ENCODE results near the gene NCOR2.
"Not testable (repeated sequence)": the region's sequence is repeated elsewhere in the genome, so short reads cannot be mapped to it uniquely, and the experiment has no call there.

The NCOR2 gene

GRCh38 chr12:124588751-124589267 lies 21.4 kb upstream of the NCOR2 start:
- Histone ChIP-seq H3K9ac (ENCODE audit: low read length in 5 of 5) (no peak overlapping the region), H3K4me3 (ENCODE audit: low read depth in 1 of 5, low read length in 5 of 5) (no peak overlapping the region)

GRCh38 chr12:124588018-124588634 lies 20.7 kb upstream of the NCOR2 start:
- peaks cover 0 to 2% (median 0%) of the 10 kb centered on the region in 5 donors for H3K27me3 ChIP-seq (ENCODE audit: control insufficient read depth in 5 of 5, insufficient read depth in 4 of 5, low read length in 5 of 5)
- peaks cover 3 to 28% (median 14%) of the 10 kb centered on the region in 5 donors for H3K4me1 ChIP-seq (ENCODE audit: control insufficient read depth in 5 of 5, insufficient read depth in 5 of 5, low read length in 5 of 5)
- no peaks in the 10 kb centered on the region for H3K9me3 ChIP-seq (ENCODE audit: control insufficient read depth in 5 of 5, low read length in 5 of 5)
- H3K4me3 ChIP-seq (ENCODE audit: low read depth in 1 of 5, low read length in 5 of 5) = no peak overlapping the region
- H3K9ac ChIP-seq (ENCODE audit: low read length in 5 of 5) = no peak overlapping the region
- H3K36me3 ChIP-seq (ENCODE audit: control insufficient read depth in 5 of 5, insufficient read depth in 5 of 5, low read length in 5 of 5) = no peaks in the 10 kb centered on the region
- no peak overlapping the region for H3K27ac ChIP-seq (ENCODE audit: low read depth, low read length)

More at GRCh38 chr12:124588751-124589267, 21.4 kb upstream of the NCOR2 start:
- Histone ChIP-seq H3K4me1 (ENCODE audit: control insufficient read depth in 5 of 5, insufficient read depth in 5 of 5, low read length in 5 of 5) (peaks cover 1 to 33% (median 20%) of the 10 kb centered on the region in 5 donors), H3K36me3 (ENCODE audit: control insufficient read depth in 5 of 5, insufficient read depth in 5 of 5, low read length in 5 of 5) (no peaks in the 10 kb centered on the region), H3K9me3 (ENCODE audit: control insufficient read depth in 5 of 5, low read length in 5 of 5) (no peaks in the 10 kb centered on the region), H3K27me3 (ENCODE audit: control insufficient read depth in 5 of 5, insufficient read depth in 4 of 5, low read length in 5 of 5) (peaks cover 0 to under 1% (median 0%) of the 10 kb centered on the region in 5 donors), H3K27ac (ENCODE audit: low read depth, low read length) (no peak overlapping the region)

- Histone ChIP-seq H3K4me1 (ENCODE audit: control insufficient read depth in 5 of 5, insufficient read depth in 5 of 5, low read length in 5 of 5) (peaks cover 3 to 28% (median 21%) of the 10 kb centered on the region in 5 donors), H3K9me3 (ENCODE audit: control insufficient read depth in 5 of 5, low read length in 5 of 5) (no peaks in the 10 kb centered on the region), H3K27ac (ENCODE audit: low read depth, low read length) (no peak overlapping the region), H3K27me3 (ENCODE audit: control insufficient read depth in 5 of 5, insufficient read depth in 4 of 5, low read length in 5 of 5) (peaks cover 0 to 2% (median 0%) of the 10 kb centered on the region in 5 donors), H3K36me3 (ENCODE audit: control insufficient read depth in 5 of 5, insufficient read depth in 5 of 5, low read length in 5 of 5) (no peaks in the 10 kb centered on the region), H3K4me3 (ENCODE audit: low read depth in 1 of 5, low read length in 5 of 5) (no peak overlapping the region), H3K9ac (ENCODE audit: low read length in 5 of 5) (no peak overlapping the region)
These were observed 19.3 kb upstream of the NCOR2 start for GRCh38 chr12:124586756-124587155.

GRCh38 chr12:124584494-124584893 lies 17.1 kb upstream of the NCOR2 start:
- H3K27ac ChIP-seq (ENCODE audit: low read depth, low read length); H3K9me3 ChIP-seq (ENCODE audit: control insufficient read depth in 5 of 5, low read length in 5 of 5); H3K9ac ChIP-seq (ENCODE audit: low read length in 5 of 5); H3K27me3 ChIP-seq (ENCODE audit: control insufficient read depth in 5 of 5, insufficient read depth in 4 of 5, low read length in 5 of 5); H3K4me3 ChIP-seq (ENCODE audit: low read depth in 1 of 5, low read length in 5 of 5); H3K36me3 ChIP-seq (ENCODE audit: control insufficient read depth in 5 of 5, insufficient read depth in 5 of 5, low read length in 5 of 5): not testable (repeated sequence)
- H3K4me1 ChIP-seq (ENCODE audit: control insufficient read depth in 5 of 5, insufficient read depth in 5 of 5, low read length in 5 of 5) = peaks cover 3 to 32% (median 25%) of the 10 kb centered on the region in 5 donors

GRCh38 chr12:124583854-124584253 lies 16.4 kb upstream of the NCOR2 start:
- Histone ChIP-seq H3K9ac (ENCODE audit: low read length in 5 of 5) (no peak overlapping the region), H3K9me3 (ENCODE audit: control insufficient read depth in 5 of 5, low read length in 5 of 5) (peaks cover 0 to 6% (median 0%) of the 10 kb centered on the region in 5 donors), H3K36me3 (ENCODE audit: control insufficient read depth in 5 of 5, insufficient read depth in 5 of 5, low read length in 5 of 5) (no peaks in the 10 kb centered on the region), H3K27me3 (ENCODE audit: control insufficient read depth in 5 of 5, insufficient read depth in 4 of 5, low read length in 5 of 5) (peaks cover 0 to 2% (median 0%) of the 10 kb centered on the region in 5 donors), H3K27ac (ENCODE audit: low read depth, low read length) (no peak overlapping the region), H3K4me3 (ENCODE audit: low read depth in 1 of 5, low read length in 5 of 5) (no peak overlapping the region), H3K4me1 (ENCODE audit: control insufficient read depth in 5 of 5, insufficient read depth in 5 of 5, low read length in 5 of 5) (peaks cover 3 to 26% (median 18%) of the 10 kb centered on the region in 5 donors)

- Histone ChIP-seq H3K4me1 (ENCODE audit: control insufficient read depth in 5 of 5, insufficient read depth in 5 of 5, low read length in 5 of 5) (peaks cover 3 to 15% (median 13%) of the 10 kb centered on the region in 5 donors), H3K4me3 (ENCODE audit: low read depth in 1 of 5, low read length in 5 of 5) (no peak overlapping the region), H3K27me3 (ENCODE audit: control insufficient read depth in 5 of 5, insufficient read depth in 4 of 5, low read length in 5 of 5) (peaks cover 0 to 2% (median 0%) of the 10 kb centered on the region in 5 donors), H3K9ac (ENCODE audit: low read length in 5 of 5) (no peak overlapping the region), H3K27ac (ENCODE audit: low read depth, low read length) (no peak overlapping the region), H3K9me3 (ENCODE audit: control insufficient read depth in 5 of 5, low read length in 5 of 5) (peaks cover 0 to 6% (median under 1%) of the 10 kb centered on the region in 5 donors), H3K36me3 (ENCODE audit: control insufficient read depth in 5 of 5, insufficient read depth in 5 of 5, low read length in 5 of 5) (no peaks in the 10 kb centered on the region)
These were observed 14.7 kb upstream of the NCOR2 start for GRCh38 chr12:124582108-124582424.

- Histone ChIP-seq H3K9me3 (ENCODE audit: control insufficient read depth in 5 of 5, low read length in 5 of 5) (peaks cover 0 to 11% (median 6%) of the 10 kb centered on the region in 5 donors), H3K4me3 (ENCODE audit: low read depth in 1 of 5, low read length in 5 of 5) (no peak overlapping the region), H3K27ac (ENCODE audit: low read depth, low read length) (no peak overlapping the region), H3K36me3 (ENCODE audit: control insufficient read depth in 5 of 5, insufficient read depth in 5 of 5, low read length in 5 of 5) (no peaks in the 10 kb centered on the region), H3K4me1 (ENCODE audit: control insufficient read depth in 5 of 5, insufficient read depth in 5 of 5, low read length in 5 of 5) (peaks cover 3 to 15% (median 13%) of the 10 kb centered on the region in 5 donors), H3K27me3 (ENCODE audit: control insufficient read depth in 5 of 5, insufficient read depth in 4 of 5, low read length in 5 of 5) (peaks cover 0 to 2% (median 0%) of the 10 kb centered on the region in 5 donors), H3K9ac (ENCODE audit: low read length in 5 of 5) (no peak overlapping the region)
These were observed 14.1 kb upstream of the NCOR2 start for GRCh38 chr12:124581307-124582107.

- peaks cover 3 to 15% (median 13%) of the 10 kb centered on the region in 5 donors for H3K4me1 ChIP-seq (ENCODE audit: control insufficient read depth in 5 of 5, insufficient read depth in 5 of 5, low read length in 5 of 5)
- H3K9me3 ChIP-seq (ENCODE audit: control insufficient read depth in 5 of 5, low read length in 5 of 5) = peaks cover 0 to 14% (median 7%) of the 10 kb centered on the region in 5 donors
- H3K27me3 ChIP-seq (ENCODE audit: control insufficient read depth in 5 of 5, insufficient read depth in 4 of 5, low read length in 5 of 5) = peaks cover 0 to 2% (median 0%) of the 10 kb centered on the region in 5 donors
- H3K4me3 ChIP-seq (ENCODE audit: low read depth in 1 of 5, low read length in 5 of 5) = no peak overlapping the region
- H3K9ac ChIP-seq (ENCODE audit: low read length in 5 of 5) = no peak overlapping the region
- no peaks in the 10 kb centered on the region for H3K36me3 ChIP-seq (ENCODE audit: control insufficient read depth in 5 of 5, insufficient read depth in 5 of 5, low read length in 5 of 5)
- no peak overlapping the region for H3K27ac ChIP-seq (ENCODE audit: low read depth, low read length)
These were observed 12.6 kb upstream of the NCOR2 start for GRCh38 chr12:124579921-124580517.

GRCh38 chr12:124578854-124579253 lies 11.4 kb upstream of the NCOR2 start:
- H3K9me3 ChIP-seq (ENCODE audit: control insufficient read depth in 5 of 5, low read length in 5 of 5) = peaks cover 0 to 14% (median 7%) of the 10 kb centered on the region in 5 donors
- peaks cover 3 to 15% (median 13%) of the 10 kb centered on the region in 5 donors for H3K4me1 ChIP-seq (ENCODE audit: control insufficient read depth in 5 of 5, insufficient read depth in 5 of 5, low read length in 5 of 5)
- no peaks in the 10 kb centered on the region for H3K36me3 ChIP-seq (ENCODE audit: control insufficient read depth in 5 of 5, insufficient read depth in 5 of 5, low read length in 5 of 5)
- H3K27ac ChIP-seq (ENCODE audit: low read depth, low read length) = no peak overlapping the region
- H3K4me3 ChIP-seq (ENCODE audit: low read depth in 1 of 5, low read length in 5 of 5) = no peak overlapping the region
- no peak overlapping the region for H3K9ac ChIP-seq (ENCODE audit: low read length in 5 of 5)
- H3K27me3 ChIP-seq (ENCODE audit: control insufficient read depth in 5 of 5, insufficient read depth in 4 of 5, low read length in 5 of 5) = peaks cover 0 to 2% (median 0%) of the 10 kb centered on the region in 5 donors
